GM21447 (cell line): Measurements from ENCODE around the gene ADCY3.

Experiments
- ATAC-seq: cut with Tn5 transposase; IDR thresholded peaks from one replicate; pipeline ENCODE4 v1.9.1; 2021; ENCODE audit not compliant: unreplicated experiment

ADCY3 gene

DNA sequence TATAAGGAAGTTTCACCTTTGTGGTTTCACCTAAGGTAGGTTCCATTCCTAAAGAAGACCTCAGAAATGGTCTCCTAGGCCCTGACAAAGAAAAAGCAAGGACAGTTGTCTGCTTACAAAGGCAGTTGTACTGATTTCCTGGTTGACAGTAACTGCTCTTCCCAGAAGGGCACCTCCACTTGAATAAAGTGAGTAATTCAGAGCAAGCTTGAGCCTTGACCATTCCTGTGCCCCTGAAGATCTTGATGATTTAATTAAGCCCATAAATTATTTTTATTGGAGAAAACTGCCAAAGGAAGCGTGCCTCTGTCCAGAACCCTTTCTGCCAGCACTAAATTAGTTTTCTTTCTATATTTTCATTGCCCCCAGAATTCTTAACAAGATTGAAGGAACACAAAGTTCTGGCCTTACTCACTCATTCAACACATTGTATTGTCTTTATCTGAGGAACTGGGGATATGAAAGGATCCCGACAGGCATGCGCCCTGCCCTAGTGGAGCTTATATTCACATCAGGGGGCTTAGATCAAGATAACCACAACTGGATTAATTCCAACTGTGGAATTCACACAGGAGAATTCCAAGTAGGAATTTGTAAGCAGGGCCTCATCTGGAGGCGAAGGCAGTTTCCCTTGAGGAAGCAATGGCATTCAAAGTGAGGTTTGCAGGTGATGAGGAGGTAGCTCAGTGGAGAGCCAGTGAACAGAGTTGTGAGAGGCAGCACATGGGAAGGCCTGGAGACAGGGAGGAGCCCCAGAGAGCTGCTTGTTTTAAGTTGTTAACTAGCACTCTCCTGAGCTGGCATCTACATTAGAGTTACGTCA lies 148.1 kb downstream of the ADCY3 start:
- no peak for ATAC-seq

- no peak for ATAC-seq
Observed at GRCh38 chr2:24771061-24771460, 149.0 kb downstream of the ADCY3 start.
